HG03103 (cell line): ENCODE measurements around the gene SPC24.

Experiments used
- ATAC-seq: cut with Tn5 transposase; IDR thresholded peaks from one replicate; pipeline ENCODE4 v1.9.1; 2021; ENCODE audit warnings: low read depth; ENCODE audit not compliant: unreplicated experiment

The SPC24 gene

GRCh38 chr19:11155373-11156120 is at the start of gene SPC24:
Gene SPC24 (minus strand): TSS chr19:11155782. CDS start chr19:11155776, 6 bp downstream.
- peak; percentile 90 for ATAC-seq

- no peak for ATAC-seq
These were observed 49.4 kb upstream of the SPC24 start for GRCh38 chr19:11204943-11205349.

- ATAC-seq, result no peak
These were observed 48.6 kb upstream of the SPC24 start for GRCh38 chr19:11204076-11204602.

- no peak for ATAC-seq
These were observed 47.9 kb upstream of the SPC24 start for GRCh38 chr19:11203194-11204075.

- no peak for ATAC-seq
These were observed 47.1 kb upstream of the SPC24 start for GRCh38 chr19:11202488-11203193.

- no peak for ATAC-seq
These were observed 46.2 kb upstream of the SPC24 start for GRCh38 chr19:11201791-11202190.

- ATAC-seq, result no peak
These were observed 45.3 kb upstream of the SPC24 start for GRCh38 chr19:11200931-11201330.

- ATAC-seq, result no peak
These were observed 44.5 kb upstream of the SPC24 start for GRCh38 chr19:11200015-11200574.

GRCh38 chr19:11199517-11199916 is 43.9 kb upstream of the SPC24 start:
- no peak for ATAC-seq

GRCh38 chr19:11198769-11199424 is 43.3 kb upstream of the SPC24 start:
- no peak for ATAC-seq

- no peak for ATAC-seq
These were observed 42.6 kb upstream of the SPC24 start for GRCh38 chr19:11198175-11198534.

- peak; percentile 40 for ATAC-seq
These were observed 42.0 kb upstream of the SPC24 start, which contains the start of gene KANK2 for GRCh38 chr19:11197291-11198174. Gene KANK2 (minus strand): TSS chr19:11197545. CDS start chr19:11194511, 3,034 bp downstream.

GRCh38 chr19:11196406-11197287 is 41.1 kb upstream of the SPC24 start:
- no peak for ATAC-seq

- no peak for ATAC-seq
These were observed 40.1 kb upstream of the SPC24 start for GRCh38 chr19:11195681-11196080.

- ATAC-seq, result no peak
These were observed 39.3 kb upstream of the SPC24 start for GRCh38 chr19:11194656-11195558.

GRCh38 chr19:11194173-11194572 is 38.6 kb upstream of the SPC24 start:
- no peak for ATAC-seq
